GM19463 (cell line): ENCODE measurements around the gene GPATCH8.

ENCODE experiments used
- ATAC-seq: cut with Tn5 transposase; IDR thresholded peaks from one replicate; pipeline ENCODE4 v1.9.1; 2021; ENCODE audit warnings: mild to moderate bottlenecking, moderate library complexity; ENCODE audit not compliant: unreplicated experiment

The GPATCH8 gene

DNA sequence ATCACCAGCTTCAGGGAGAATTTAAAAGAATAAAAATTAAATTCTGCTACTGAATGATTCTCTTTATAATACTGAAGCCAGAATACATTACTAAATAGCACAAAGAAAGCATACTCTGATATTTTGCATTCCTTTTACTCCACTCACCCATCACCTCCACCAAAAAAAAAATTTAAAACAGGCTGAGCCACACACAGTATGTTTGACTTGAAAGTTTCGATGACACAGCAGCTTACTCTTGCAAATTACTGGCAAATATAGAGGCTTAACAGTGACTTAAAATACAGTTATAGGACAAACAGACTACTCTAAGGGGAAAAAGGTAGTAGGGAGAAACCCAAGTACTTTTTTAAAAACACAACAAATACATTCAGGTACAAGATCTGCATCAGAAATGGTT, 39.2 kb downstream of the GPATCH8 start:
- ATAC-seq = no peak

GRCh38 chr17:44451832-44452231, 51.4 kb downstream of the GPATCH8 start:
- no peak for ATAC-seq

- ATAC-seq = no peak
These were observed 52.1 kb downstream of the GPATCH8 start for GRCh38 chr17:44451016-44451627.

GRCh38 chr17:44448412-44448811, 54.8 kb downstream of the GPATCH8 start:
- no peak for ATAC-seq

DNA sequence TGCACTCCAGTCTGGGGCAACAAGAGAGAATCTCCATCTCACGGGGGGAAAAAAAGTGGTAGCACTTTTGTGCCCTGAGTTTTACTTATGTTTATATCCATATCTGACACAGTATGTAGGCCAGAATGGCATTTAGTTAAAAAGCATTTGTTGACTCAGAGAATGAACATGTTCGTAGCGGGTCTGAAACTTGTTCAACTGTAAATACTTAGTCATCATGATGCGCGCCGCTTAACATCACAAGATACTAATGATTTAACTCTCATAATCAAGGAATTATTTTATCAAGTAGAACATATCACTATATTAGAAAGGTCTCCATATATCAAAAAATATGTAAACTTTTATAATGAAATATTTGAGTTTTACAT, 58.5 kb downstream of the GPATCH8 start:
- no peak for ATAC-seq

DNA sequence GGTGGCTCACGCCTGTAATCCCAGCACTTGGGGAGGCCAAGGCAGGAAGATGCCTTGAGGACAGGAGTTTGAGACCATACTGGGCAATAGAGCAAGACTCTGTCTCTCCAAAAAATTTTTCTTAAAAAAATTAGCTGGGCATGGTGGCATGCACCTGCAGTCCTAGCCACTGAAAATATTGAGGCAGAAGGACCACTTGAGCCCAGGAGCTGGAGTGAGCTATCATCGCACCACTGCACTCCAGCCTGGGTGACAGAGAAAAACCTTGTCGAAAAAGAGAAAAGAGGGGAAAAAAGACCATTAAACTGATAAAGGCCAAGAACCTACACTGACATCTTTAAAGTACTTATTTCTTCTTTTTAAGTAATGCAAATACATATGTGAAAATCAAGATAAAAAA, 60.4 kb downstream of the GPATCH8 start:
- no peak for ATAC-seq

- no peak for ATAC-seq
These were observed 64.0 kb downstream of the GPATCH8 start for GRCh38 chr17:44439168-44439567.

DNA sequence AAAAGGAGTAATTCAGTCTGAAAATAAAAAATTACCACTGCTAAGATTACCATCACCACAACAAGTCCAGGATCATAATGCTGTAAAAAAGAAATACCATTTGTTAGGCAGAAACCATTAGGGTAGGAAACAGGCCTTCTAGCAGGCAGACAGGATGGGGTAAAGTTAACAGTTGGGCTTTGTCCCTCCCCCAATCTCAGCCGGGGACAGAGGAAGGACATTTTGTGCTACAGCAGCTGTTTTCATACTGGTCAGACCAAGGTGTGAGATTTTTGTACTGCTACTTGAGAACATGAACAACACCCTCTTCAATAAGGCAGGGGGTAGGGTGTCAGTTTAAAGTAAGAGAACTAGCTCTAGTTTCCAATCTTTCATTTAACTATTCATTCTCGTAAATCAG, 64.6 kb downstream of the GPATCH8 start:
- no peak for ATAC-seq

DNA sequence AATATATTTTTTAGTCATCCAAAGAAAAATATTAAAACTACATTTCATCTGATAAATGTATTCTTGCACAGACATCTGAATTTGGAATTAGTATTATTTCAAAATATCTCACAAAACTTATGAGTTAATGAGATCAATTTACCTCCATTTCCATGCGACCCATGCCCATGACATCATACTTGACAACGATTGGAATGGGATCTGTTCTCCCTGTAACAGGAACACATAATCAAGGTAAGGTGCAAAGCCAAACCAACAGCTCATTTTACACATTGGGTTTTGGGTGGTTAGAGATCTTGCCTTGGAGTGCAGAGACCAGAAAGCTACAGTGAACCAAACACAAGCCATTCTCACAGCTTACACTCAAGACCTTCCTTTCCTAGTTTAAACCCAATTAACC, 66.9 kb downstream of the GPATCH8 start:
- no peak for ATAC-seq

- ATAC-seq = no peak
These were observed 70.7 kb downstream of the GPATCH8 start for GRCh38 chr17:44432254-44433157.

DNA sequence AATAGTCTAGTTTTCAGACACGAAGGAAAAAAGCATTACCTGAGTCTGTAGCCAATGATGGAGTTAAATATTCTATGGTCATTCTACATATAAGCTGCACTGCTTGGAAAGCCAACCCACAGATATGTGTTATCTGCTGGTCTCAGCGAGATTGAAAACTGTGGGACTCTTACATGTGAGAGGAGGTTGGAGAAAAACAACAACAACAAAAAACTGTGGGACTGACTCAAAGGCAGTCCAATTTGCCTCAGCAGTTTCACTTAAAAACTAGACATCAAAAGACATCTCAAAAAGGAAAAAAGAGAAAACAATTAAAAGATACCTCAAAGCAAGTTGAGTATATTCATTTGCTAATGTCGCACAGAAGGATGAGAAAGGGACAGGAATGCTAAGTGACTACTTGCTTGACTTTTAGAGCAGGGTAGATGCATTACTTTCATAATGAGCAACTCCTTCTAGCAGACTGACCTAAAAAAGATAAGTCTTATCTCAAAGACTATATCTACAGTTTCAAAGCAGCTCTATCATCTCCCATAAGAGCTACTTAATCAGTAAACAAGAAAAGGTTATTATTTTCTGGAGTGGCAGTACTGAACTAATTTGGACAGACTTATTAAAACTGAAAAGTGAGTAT, 78.3 kb downstream of the GPATCH8 start:
- ATAC-seq = no peak

GRCh38 chr17:44417553-44417952, 85.7 kb downstream of the GPATCH8 start:
- ATAC-seq = no peak

DNA sequence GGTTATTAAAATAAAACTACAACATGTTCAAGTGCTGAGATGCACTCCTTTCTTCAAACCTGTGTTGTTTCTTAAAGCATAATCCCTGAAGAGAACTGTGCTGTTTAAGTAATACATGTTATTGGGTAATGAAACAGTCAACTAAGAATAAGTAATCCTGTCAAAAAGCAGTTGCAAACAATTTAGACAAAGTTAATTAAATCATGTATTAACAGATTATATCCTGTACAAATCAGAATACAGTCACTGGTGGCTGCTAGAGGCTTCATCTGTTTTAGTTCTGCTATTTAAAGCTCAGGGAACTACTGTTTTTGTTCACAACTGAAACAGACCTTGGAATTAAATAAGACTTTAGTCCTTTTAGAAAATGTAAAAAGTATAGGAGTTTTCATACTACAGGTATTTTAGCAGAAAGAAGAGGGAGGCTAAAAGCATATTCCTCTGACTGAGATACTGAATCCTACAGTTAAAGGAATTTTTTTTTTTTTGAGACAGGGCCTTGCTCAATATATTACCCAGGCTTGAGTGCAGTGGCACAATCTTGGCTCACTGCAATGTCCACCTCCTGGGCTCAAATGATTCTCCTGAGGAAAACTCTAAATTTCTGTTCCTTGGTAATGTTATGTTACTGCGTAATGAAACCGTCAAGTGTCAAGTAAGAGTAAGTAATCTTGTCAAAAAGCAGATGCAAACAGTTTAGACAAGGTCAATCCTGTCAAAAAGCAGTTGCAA, 86.5 kb downstream of the GPATCH8 start:
- no peak for ATAC-seq

GRCh38 chr17:44414394-44415155, 88.6 kb downstream of the GPATCH8 start:
- ATAC-seq = no peak

GRCh38 chr17:44409309-44410028, 93.7 kb downstream of the GPATCH8 start:
- no peak for ATAC-seq

DNA sequence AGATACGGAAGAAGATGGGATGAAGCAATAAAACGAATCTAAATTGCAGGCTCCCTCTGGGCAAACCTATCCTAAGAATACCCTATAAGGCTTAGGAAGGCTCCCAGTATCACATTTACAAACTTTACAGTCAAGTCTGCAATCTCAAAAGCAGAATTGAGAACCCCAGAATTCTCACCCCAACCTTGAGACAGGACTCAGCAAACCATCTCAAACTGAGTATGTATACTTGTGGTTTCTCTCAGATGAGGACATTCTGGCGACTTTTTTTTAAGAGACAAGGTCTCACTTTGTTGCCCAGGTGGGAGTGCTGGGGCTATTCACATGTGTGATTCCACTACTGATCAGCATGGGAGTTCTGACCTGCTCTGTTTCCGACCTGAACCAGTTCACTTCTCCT, 94.4 kb downstream of the GPATCH8 start:
- ATAC-seq = no peak

DNA sequence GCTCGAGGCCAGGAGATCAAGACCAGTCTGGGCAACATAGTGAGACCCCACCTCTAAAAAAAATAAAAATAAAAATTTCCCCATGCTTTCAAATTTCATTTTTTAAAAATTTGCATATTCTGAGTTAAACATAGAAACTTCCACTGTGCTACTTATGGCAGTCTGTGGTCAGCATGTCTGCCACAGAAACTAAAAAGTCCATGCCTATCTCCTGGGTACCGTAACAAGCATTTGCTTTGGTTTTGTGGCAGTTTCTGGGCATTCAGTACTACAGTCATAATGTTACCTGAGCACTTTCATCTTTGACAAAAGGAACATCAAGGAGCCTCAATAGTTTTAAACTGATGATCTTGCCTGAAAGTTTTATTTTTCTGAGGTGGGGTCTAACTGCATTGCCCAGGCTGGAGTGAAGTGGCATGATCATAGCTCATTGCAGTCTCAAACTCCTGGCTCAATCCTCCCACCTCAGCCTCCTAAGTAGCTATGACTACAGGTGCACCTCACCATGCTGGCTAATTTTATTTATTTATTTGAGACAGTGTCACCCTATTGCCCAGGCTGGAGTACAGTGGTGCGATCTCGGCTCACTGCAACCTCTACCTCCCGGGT, 100.5 kb downstream of the GPATCH8 start:
- peak; percentile 58 for ATAC-seq

GRCh38 chr17:44400226-44400847, 102.9 kb downstream of the GPATCH8 start:
- no peak for ATAC-seq
